ENCODE data around the gene LCP2.
"Not testable (repeated sequence)": the region's sequence is repeated elsewhere in the genome, so short reads cannot be mapped to it uniquely, and the experiment has no call there.

LCP2 gene

GRCh38 chr5:170252109-170252508, 45.5 kb downstream of the LCP2 start:
- Histone ChIP-seq H3K27me3 (ENCODE audit: control insufficient read depth, insufficient read depth, low read length) (peaks cover 25% of the 10 kb centered on the region), H3K4me2 (ENCODE audit: low read length) (no peak overlapping the region), H3K4me1 (ENCODE audit: control insufficient read depth, insufficient read depth, low read length) (no peaks in the 10 kb centered on the region), H3K9ac (ENCODE audit: low read depth, low read length) (no peak overlapping the region), H3K4me3 (ENCODE audit: low read length) (no peak overlapping the region), H3K36me3 (ENCODE audit: insufficient read depth, low read length) (no peaks in the 10 kb centered on the region), H3K9me3 (replicated peaks; ENCODE audit: low read length) (no peaks in the 10 kb centered on the region)

GRCh38 chr5:170251462-170251861, 46.1 kb downstream of the LCP2 start:
- Histone ChIP-seq H3K9ac (ENCODE audit: low read depth, low read length) (no peak overlapping the region), H3K36me3 (ENCODE audit: insufficient read depth, low read length) (no peaks in the 10 kb centered on the region), H3K4me2 (ENCODE audit: low read length) (no peak overlapping the region), H3K4me3 (ENCODE audit: low read length) (no peak overlapping the region), H3K4me1 (ENCODE audit: control insufficient read depth, insufficient read depth, low read length) (no peaks in the 10 kb centered on the region), H3K27me3 (ENCODE audit: control insufficient read depth, insufficient read depth, low read length) (peaks cover 18% of the 10 kb centered on the region), H3K9me3 (replicated peaks; ENCODE audit: low read length) (no peaks in the 10 kb centered on the region)

GRCh38 chr5:170250810-170251317, 46.7 kb downstream of the LCP2 start:
- Histone ChIP-seq H3K4me2 (ENCODE audit: low read length) (no peak overlapping the region), H3K27me3 (ENCODE audit: control insufficient read depth, insufficient read depth, low read length) (peaks cover 18% of the 10 kb centered on the region), H3K9ac (ENCODE audit: low read depth, low read length) (no peak overlapping the region), H3K4me3 (ENCODE audit: low read length) (no peak overlapping the region), H3K36me3 (ENCODE audit: insufficient read depth, low read length) (no peaks in the 10 kb centered on the region), H3K4me1 (ENCODE audit: control insufficient read depth, insufficient read depth, low read length) (no peaks in the 10 kb centered on the region), H3K9me3 (replicated peaks; ENCODE audit: low read length) (no peaks in the 10 kb centered on the region)

GRCh38 chr5:170249355-170249754, 48.2 kb downstream of the LCP2 start:
- peaks cover 14% of the 10 kb centered on the region for H3K27me3 ChIP-seq (ENCODE audit: control insufficient read depth, insufficient read depth, low read length)
- H3K9ac ChIP-seq (ENCODE audit: low read depth, low read length): no peak overlapping the region
- no peaks in the 10 kb centered on the region for H3K4me1 ChIP-seq (ENCODE audit: control insufficient read depth, insufficient read depth, low read length)
- H3K4me3 ChIP-seq (ENCODE audit: low read length): no peak overlapping the region
- H3K9me3 ChIP-seq (replicated peaks; ENCODE audit: low read length): no peaks in the 10 kb centered on the region
- H3K36me3 ChIP-seq (ENCODE audit: insufficient read depth, low read length): no peaks in the 10 kb centered on the region
- H3K4me2 ChIP-seq (ENCODE audit: low read length): no peak overlapping the region

- H3K27me3 ChIP-seq (ENCODE audit: control insufficient read depth, insufficient read depth, low read length); H3K4me2 ChIP-seq (ENCODE audit: low read length); H3K36me3 ChIP-seq (ENCODE audit: insufficient read depth, low read length); H3K9ac ChIP-seq (ENCODE audit: low read depth, low read length); H3K9me3 ChIP-seq (replicated peaks; ENCODE audit: low read length); H3K4me3 ChIP-seq (ENCODE audit: low read length); H3K4me1 ChIP-seq (ENCODE audit: control insufficient read depth, insufficient read depth, low read length): not testable (repeated sequence)
These were observed 48.7 kb downstream of the LCP2 start for GRCh38 chr5:170248931-170249227.

- Histone ChIP-seq H3K4me2 (ENCODE audit: low read length) (no peak overlapping the region), H3K4me3 (ENCODE audit: low read length) (no peak overlapping the region), H3K27me3 (ENCODE audit: control insufficient read depth, insufficient read depth, low read length) (peaks cover 6% of the 10 kb centered on the region), H3K4me1 (ENCODE audit: control insufficient read depth, insufficient read depth, low read length) (no peaks in the 10 kb centered on the region), H3K9me3 (replicated peaks; ENCODE audit: low read length) (no peaks in the 10 kb centered on the region), H3K36me3 (ENCODE audit: insufficient read depth, low read length) (no peaks in the 10 kb centered on the region), H3K9ac (ENCODE audit: low read depth, low read length) (no peak overlapping the region)
These were observed 49.2 kb downstream of the LCP2 start for GRCh38 chr5:170248172-170248930.

GRCh38 chr5:170247363-170247762, 50.2 kb downstream of the LCP2 start:
- Histone ChIP-seq H3K4me3 (ENCODE audit: low read length) (no peak overlapping the region), H3K4me2 (ENCODE audit: low read length) (no peak overlapping the region), H3K9ac (ENCODE audit: low read depth, low read length) (no peak overlapping the region), H3K9me3 (replicated peaks; ENCODE audit: low read length) (no peaks in the 10 kb centered on the region), H3K27me3 (ENCODE audit: control insufficient read depth, insufficient read depth, low read length) (peaks cover 6% of the 10 kb centered on the region), H3K36me3 (ENCODE audit: insufficient read depth, low read length) (no peaks in the 10 kb centered on the region), H3K4me1 (ENCODE audit: control insufficient read depth, insufficient read depth, low read length) (no peaks in the 10 kb centered on the region)

- no peak overlapping the region for H3K4me2 ChIP-seq (ENCODE audit: low read length)
- no peaks in the 10 kb centered on the region for H3K27me3 ChIP-seq (ENCODE audit: control insufficient read depth, insufficient read depth, low read length)
- H3K9ac ChIP-seq (ENCODE audit: low read depth, low read length): no peak overlapping the region
- no peaks in the 10 kb centered on the region for H3K36me3 ChIP-seq (ENCODE audit: insufficient read depth, low read length)
- H3K4me1 ChIP-seq (ENCODE audit: control insufficient read depth, insufficient read depth, low read length): no peaks in the 10 kb centered on the region
- H3K4me3 ChIP-seq (ENCODE audit: low read length): no peak overlapping the region
- no peaks in the 10 kb centered on the region for H3K9me3 ChIP-seq (replicated peaks; ENCODE audit: low read length)
These were observed 51.3 kb downstream of the LCP2 start for GRCh38 chr5:170246126-170246870.

GRCh38 chr5:170245436-170245835, 52.1 kb downstream of the LCP2 start:
- not testable (repeated sequence) for H3K9me3 ChIP-seq (replicated peaks; ENCODE audit: low read length); H3K27me3 ChIP-seq (ENCODE audit: control insufficient read depth, insufficient read depth, low read length); H3K4me3 ChIP-seq (ENCODE audit: low read length); H3K4me2 ChIP-seq (ENCODE audit: low read length); H3K4me1 ChIP-seq (ENCODE audit: control insufficient read depth, insufficient read depth, low read length); H3K9ac ChIP-seq (ENCODE audit: low read depth, low read length); H3K36me3 ChIP-seq (ENCODE audit: insufficient read depth, low read length)

- Histone ChIP-seq H3K4me1 (ENCODE audit: control insufficient read depth, insufficient read depth, low read length) (no peaks in the 10 kb centered on the region), H3K36me3 (ENCODE audit: insufficient read depth, low read length) (no peaks in the 10 kb centered on the region), H3K4me3 (ENCODE audit: low read length) (no peak overlapping the region), H3K4me2 (ENCODE audit: low read length) (no peak overlapping the region), H3K27me3 (ENCODE audit: control insufficient read depth, insufficient read depth, low read length) (peaks cover 25% of the 10 kb centered on the region), H3K9me3 (replicated peaks; ENCODE audit: low read length) (no peaks in the 10 kb centered on the region), H3K9ac (ENCODE audit: low read depth, low read length) (no peak overlapping the region)
These were observed 59.0 kb downstream of the LCP2 start for GRCh38 chr5:170238456-170239196.

- H3K9ac ChIP-seq (ENCODE audit: low read depth, low read length): no peak overlapping the region
- no peaks in the 10 kb centered on the region for H3K36me3 ChIP-seq (ENCODE audit: insufficient read depth, low read length)
- no peaks in the 10 kb centered on the region for H3K4me1 ChIP-seq (ENCODE audit: control insufficient read depth, insufficient read depth, low read length)
- no peak overlapping the region for H3K4me3 ChIP-seq (ENCODE audit: low read length)
- H3K4me2 ChIP-seq (ENCODE audit: low read length): no peak overlapping the region
- H3K27me3 ChIP-seq (ENCODE audit: control insufficient read depth, insufficient read depth, low read length): peaks cover 25% of the 10 kb centered on the region
- no peaks in the 10 kb centered on the region for H3K9me3 ChIP-seq (replicated peaks; ENCODE audit: low read length)
These were observed 61.4 kb downstream of the LCP2 start for GRCh38 chr5:170235876-170236864.

All from skeletal muscle satellite cell (primary cell).